Measurements from ENCODE around the gene ASTN1.

- TF ChIP-seq CEBPZ (IDR thresholded peaks at IDR 0.05; ENCODE audit: borderline replicate concordance, low read depth, low read length) (no peak), EP300 (IDR thresholded peaks at IDR 0.05; ENCODE audit: low read length) (no peak), SAP30 (IDR thresholded peaks at IDR 0.05; ENCODE audit: borderline replicate concordance, insufficient read depth, low read depth, low read length, poor library complexity, severe bottlenecking) (no peak), TBL1XR1 (IDR thresholded peaks at IDR 0.05; ENCODE audit: low read length in 2 of 2) (no peak), TAF15 (IDR thresholded peaks at IDR 0.05; ENCODE audit: low read depth, low read length) (no peak)
These were observed 161.6 kb downstream of the ASTN1 start for GRCh38 chr1:177002891-177003290.

Data from K562 (cell line).